Stimulated activated CD4-positive, alpha-beta T cell treated with anti-CD3 and anti-CD28 coated beads, Interleukin-15, amount 100 ng/mL, for 1 hour (primary cell): Measurements from ENCODE around the gene MLNR.

Experiments
- DNase-seq, 2 donors: peaks; one replicate each; pipeline ENCODE4 v3.0.0-alpha.2; 2020; ENCODE audit warnings: low read depth in 1 of 2, low spot score in 1 of 2

The MLNR gene

DNA sequence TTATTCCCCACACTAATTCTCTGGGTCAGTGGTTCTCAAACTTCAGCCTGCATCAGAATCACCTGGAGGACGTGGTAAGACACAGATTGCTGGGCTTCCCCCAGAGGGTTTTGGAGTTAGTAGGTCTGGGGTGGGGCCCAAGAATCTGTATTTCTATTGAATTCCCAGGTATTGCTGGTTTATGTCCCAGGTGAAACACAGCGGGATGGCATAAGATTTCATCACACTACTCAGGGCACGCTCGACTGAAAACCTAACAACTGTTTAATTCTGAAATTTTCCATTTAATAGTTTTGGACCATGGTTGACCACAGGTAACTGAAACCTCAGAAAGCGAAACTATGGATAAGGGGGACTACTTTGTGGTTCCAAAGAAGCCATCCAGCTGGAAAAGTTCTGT lies 6.5 kb downstream of the MLNR start:
- DNase-seq = no peak

DNA sequence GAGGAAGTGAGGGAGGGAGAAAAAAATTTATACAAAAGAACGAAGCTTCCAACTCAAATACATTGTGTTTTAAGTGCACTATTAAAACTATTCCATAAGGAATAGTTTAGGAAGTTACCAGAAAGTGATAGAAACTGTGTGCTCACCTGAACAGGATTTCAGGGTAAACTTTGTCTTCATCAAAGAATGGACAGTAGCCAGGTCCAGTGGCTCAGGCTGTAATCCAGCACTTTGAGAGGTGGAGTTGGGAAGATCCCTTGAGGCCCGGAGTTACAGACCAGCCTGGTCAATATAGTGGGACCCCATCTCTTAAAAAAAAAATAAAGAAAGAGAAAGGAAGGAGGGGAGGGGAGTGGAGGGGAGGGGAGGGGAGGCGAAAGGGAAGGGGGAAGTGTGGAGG lies 14.6 kb downstream of the MLNR start:
- DNase-seq = no peak

DNA sequence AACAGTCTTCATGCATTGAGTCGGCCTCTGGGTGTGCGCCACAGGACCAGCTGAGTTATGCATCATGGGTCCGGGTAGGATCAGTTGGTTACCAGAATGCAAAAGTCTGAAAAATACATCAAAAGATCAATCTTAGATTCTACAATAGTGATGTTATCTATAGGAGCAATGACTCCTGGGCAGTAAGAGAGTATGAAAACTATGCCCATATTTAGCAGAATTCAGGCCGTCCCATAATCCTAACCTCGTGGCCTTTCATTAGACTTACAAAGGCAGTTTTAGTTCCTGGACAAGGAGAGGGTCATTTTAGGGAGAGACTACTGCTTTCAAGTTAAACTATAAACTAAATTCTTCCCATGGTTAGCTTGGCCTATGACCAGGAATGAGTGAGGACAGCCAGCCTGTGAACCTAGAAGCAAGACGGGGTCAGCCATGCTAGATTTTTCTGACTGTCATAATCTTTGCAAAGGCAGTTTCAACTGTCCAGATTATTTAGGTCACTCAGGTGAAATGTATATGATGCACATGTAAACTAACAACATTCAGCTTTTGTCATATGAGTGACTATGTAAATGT lies 15.8 kb downstream of the MLNR start:
- no peak for DNase-seq

DNA sequence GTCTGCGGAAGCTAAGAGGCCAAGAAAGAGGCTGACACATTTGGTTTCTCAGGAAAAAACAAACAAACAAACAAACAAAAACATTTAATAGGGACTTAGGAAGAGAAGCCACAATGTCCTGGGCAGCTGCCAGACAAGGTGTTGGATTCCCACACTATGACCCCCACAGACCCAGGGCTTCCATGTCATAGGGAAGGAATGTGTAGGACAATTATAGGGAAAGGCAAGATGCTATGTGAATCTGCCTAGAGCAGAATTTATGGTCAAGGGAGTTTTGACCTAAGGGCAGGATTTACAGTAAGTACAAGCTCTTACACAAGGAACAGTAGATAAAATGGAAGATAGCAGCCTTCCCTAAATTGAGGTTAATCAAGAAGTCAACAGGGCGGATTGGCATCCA lies 18.5 kb downstream of the MLNR start:
- DNase-seq = no peak

DNA sequence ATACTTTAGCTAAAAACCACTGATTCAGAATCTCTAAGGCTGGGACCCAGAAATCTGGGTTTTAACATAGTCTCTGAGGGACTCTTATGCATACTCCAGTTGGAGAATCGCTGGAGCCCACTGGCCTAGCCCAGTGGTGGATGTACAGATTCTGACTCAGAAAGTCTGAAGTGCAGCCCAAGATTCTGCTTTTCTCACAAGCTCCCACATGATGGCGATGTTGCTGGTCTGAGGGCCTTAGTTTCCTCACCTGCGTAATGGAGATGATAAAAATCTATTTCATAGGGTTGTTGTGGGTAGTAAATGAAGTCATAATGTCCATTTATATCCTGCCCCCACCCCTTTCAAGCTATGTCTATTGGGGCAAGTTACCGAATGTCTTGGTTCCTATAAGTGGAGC lies 19.9 kb downstream of the MLNR start:
- peak in 1 of 2 donors; percentile 10 for DNase-seq

DNA sequence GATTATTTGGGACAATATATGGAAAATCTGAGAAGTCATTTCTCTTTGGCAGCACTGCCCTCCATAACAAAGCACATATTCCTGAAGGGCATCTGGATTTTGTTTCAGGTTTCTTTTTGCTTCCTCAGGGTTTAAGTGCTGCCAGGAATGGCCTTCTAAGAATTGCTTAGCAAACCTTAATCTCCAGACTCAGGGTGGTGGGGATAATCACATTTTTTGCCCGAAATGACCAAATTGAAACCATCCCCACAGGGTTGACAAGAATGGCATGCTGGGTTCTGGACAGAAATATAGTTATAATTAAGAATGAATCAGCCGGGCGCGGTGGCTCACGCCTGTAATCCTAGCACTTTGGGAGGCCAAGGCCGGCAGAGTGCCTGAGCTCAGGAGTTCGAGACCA lies 21.2 kb downstream of the MLNR start:
- DNase-seq = no peak

DNA sequence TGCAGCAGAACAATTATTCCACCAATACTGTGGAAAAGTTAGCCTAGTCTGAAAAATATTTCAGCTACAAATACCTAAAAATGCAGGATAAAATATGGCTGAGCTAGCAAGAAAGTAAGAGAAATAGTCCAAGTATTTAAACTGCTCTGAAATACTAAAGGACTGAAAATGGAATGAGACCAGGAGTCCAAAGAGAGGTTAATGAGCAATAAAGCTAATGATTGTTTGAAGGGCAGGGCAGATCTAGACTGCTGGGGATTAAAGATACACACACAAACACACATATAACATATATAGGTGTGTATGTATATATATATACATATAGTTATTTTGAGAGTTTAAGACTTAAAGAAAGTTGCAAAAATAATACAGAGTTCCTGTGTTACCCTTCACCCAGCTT lies 25.0 kb downstream of the MLNR start:
- no peak for DNase-seq

DNA sequence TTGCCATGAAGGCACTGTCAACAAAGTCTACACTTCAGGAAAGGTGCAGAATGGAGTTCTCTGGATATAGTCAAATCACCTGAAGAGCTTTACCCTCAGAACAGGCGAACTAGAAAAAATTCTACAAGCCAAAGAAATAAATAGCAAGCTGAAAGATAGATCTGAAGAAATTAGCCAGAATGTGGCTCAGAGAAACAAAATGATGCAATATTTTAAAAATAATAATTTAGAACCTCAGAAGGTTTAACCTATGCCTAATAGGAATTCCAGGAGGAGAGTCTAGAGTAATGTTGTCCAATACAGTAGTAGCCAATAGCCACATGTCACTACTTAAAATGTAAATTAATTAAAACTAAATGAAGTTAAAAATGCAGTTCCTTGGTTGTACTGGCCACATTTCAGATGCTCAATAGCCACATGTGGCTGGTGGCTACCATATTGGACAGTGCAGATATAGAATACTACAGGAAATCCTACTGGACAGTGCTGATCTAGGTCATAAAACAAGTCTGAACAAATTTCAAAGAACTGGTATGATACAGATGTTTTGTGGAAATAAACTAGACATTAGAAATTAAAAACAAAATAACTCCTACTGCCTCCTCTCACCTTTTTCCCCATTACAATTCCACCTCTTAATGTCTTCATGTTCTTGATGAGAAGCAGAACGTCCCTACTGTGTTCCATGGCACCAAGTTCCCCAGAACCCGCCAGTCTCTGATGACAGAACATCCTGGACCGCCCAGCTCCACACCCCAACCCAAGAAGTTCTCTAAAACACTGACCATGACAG lies 26.9 kb downstream of the MLNR start:
- DNase-seq = no peak

DNA sequence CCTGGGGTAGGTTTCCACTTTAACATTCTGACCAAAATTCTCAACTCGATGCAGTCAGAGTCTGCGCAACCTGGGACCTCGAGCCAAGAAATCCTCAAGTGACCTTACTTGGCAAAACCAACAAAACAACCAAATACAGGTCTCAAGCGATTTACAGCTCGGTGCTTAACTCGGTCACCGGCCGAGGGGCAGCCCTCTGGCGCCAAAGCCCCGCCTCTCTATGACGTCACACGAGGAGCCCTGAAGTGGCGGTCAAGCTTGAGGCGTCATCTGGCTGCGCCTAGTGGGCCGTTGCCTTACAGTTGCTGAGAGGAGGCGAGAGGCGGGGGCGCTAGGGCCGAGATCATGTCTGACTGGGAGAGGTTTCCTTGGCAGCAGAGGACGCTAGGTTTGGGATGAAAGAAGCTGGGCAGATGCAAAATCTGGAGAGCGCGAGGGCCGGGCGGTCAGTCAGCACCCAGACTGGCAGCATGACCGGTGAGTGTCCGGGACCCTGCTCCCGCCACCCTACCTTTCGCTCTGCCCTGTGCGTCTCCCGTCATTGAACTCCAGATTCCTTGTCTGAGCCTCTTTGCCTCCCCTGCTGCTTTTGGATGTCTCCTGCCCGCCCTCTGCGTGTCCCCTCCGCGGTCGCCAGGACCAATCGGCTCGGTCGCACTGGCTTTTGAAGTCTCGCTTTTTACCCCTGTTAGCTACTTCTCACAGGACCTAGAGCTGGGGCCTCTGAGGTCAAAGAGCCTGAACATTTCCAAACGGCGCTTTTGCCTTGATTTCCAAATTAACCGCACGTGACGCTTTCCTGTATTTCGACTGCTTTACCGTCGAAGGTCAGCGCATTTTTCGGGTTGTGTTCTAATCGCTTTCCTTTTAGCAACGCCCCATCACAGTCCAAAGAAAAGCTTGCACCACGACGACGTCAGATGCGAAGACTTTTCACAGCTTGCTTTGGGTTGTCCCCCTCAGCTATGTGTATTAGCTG lies 27.8 kb downstream of the MLNR start, which contains the start of gene CDADC1:
TSS of gene CDADC1 (plus strand) at position 283 of the 979 bp plus-strand sequence. CDS start at position 396, 113 bp downstream.
- DNase-seq = peak; percentile 68 to 75

DNA sequence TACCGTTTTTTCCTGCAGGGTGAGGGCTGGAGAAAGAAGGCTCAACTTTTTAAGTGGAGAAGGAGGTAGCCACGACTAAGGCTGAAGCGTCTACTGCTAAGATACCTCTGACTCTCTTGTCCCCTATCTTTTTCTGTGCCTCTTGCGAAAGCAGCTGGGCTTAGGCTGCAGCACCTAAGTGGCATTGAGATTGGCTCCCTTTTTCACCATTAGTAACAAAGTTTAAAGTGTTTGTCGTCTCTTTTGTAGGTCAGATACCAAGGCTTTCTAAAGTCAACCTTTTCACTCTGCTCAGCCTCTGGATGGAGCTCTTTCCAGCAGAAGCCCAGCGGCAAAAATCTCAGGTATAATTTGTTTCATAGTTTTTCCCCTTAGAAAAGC lies 28.5 kb downstream of the MLNR start:
- DNase-seq = no peak

DNA sequence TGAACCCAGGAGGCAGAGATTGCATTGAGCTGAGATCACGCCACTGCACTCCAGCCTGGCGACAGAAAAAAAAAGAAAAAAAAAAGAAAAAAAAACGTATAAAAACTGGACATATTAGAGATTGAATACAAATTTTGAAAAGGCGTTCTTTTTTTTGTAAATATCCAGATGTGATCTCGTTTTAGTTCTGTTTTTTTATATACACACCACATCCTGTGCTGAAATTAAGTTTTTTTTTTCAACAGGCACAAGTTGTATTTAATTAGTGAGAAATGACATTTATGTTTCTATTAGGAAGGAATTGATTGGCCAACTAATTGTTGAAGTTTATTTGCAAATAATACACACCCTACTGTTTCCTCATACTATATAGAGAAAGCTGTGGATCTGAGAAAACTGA lies 31.2 kb downstream of the MLNR start:
- no peak for DNase-seq

DNA sequence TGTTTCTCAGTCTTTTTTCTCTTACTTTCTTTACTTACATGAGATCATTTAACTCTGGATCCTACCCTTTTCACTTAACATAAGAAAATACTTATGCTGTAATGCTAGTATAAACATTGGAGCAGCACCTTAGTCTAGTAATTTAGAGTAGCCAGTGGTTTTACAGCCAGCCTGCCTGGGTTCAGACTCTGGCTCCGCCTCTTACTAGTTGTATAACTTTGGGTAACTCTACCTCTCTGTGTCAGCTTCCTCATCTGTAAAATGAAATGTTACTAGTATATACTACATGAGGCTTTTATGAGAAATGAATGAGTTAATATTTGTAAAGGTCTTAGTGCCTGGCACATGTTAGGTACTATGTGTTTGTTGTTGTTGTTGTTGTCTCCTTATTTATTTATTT lies 33.2 kb downstream of the MLNR start:
- no peak for DNase-seq

DNA sequence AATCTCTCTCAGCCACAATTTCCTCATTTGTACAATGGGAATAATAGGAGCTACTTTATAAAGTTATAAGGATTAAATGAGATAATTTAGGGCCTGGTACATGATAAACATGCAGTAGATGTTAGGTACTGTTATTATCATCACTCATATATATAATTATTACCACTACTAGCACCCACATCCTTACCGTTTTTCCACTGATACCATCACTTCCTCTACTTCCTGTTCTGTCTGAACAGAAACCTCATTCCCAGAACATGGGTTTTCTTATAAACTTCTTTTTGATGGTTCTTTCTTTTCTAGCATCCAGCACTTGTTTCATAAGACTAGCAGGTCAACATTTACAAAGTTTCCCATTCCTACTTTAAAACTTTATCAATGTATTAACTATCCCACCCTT lies 33.9 kb downstream of the MLNR start:
- DNase-seq = no peak

DNA sequence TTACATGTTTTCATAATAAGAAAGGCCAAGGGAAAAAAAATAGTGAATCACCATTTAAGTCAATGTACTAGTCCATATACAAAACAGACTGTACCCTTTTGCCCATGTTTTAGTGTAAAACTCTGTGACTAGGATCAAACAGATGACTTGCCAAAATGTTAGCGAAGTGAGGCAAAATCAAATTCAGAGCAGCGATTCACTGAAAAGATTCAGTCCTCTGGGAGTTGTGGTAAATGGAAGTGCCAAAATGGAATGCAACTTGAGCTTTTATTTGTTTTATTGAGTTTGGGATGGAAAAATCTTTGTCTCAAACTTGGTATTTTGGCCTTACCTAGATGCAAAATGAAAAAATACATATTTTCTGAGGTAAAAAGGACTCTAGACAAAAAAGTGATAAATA lies 36.7 kb downstream of the MLNR start:
- no peak for DNase-seq

DNA sequence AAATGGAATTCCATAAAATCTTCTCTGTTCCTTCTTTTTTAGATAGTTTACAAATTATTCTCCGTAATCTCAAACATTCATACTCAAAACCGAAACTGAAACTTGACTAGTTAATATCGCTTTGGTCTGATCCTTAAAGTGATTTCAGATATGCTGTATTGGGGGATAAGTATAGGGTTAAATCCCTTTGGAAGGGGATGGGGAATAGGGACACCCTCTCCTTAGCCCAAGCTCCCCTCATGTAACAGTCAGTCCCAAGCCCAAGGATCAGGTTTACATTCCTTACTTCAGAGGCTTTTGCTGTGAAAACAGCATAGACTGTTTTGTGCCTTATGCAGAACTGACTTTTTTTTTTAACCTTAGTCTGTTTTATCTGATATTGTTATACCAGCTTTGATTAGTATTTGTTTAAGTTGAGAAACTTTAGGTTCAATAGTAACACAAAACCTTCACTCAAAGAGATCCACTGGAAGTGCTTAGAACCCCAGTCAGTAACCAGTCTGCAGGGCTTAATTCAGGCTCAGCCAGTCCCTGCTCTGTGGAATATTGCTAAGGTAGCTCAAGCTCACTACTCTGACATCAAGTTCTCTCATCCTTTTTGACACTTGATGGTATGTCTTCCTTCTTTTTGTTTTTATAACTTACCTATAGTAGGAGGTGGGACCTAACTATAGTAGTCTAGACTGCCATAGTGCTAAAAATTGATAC lies 38.1 kb downstream of the MLNR start:
- no peak for DNase-seq

DNA sequence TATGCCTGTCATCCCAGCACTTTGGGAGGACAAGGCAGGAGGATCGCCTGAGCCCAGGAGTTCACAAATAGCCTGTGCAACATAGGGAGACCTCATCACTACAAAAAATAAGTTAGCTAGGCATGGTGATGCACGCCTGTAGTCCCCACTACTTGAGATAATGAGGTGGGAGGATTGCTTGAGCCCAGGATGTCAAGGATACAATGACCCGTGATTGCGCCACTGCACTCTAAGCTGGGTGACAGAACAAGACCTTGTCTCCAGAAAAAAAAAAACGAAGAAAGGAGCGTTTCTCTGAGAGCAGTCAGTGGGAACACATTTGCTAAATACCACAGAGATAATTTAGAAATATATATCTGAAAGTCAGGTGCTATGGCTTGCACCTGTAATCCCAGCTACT lies 39.4 kb downstream of the MLNR start:
- no peak for DNase-seq

DNA sequence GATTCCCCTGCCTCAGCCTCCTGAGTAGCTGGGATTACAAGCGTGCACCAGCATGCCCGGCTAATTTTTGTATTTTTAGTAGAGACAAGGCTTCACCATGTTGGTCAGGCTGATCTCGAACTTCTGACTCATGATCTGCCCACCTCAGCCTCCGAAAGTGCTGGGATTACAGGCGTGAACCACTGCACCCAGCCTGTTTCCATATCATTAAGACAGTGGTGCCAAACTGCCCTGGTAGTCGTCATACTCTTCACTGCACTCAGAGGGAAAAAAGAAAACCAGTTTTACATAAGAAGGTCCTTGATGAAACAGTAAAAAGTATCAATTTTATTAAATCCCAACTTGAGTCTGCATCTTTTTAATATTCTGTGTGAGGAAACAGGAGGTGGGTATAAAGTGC lies 42.5 kb downstream of the MLNR start:
- DNase-seq = no peak

DNA sequence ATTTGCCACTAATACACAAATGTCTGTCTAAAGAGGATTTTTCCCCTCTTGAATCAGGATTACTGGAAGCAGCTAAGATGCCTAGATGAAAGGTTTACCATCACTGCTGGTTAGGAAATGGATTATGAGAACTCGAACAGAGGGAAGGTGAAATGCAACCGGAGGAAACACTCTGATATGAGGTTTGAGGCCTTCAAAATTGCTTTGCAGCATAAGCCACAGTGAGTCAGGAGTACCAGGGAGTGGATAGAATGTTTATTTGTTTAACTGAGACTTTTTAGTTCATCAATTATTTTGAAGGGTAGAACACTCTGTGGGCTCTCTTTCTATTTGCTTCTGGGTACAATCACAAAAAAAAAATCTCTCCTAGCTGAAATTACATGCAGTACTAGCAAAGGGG lies 45.7 kb downstream of the MLNR start:
- no peak for DNase-seq

DNA sequence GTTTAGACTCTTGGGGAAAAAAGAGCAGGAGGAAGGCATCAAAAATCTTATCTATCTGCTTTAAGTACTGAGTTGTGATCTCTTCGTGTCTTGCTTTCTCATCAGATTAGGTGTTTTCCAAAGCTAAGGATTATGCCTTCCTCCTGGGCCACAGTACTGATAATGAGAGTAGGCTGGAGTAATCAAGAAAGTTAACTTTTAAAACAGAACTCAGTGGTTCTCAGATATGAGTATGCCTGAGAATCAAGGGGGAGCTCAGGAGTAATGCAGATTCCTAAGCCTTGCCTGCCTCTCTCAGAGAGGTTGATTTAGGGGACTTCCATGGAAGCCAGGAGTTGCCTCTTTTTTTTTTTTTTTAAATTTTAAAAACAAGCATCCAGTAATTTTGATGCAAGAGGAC lies 51.1 kb downstream of the MLNR start:
- DNase-seq = no peak
